Testis (tissue), 2 donors: ENCODE measurements around the gene S100A14.

Experiments used
- CTCF ChIP-seq, 3 experiments: fragments of 450-650 bp in 2 of 3; fragments of 200-600 bp in 1 of 3; sonication (generic) in 1 of 3; IDR thresholded peaks; one replicate each; pipeline ENCODE4 v1.5.1; 2016 to 2019; ENCODE audit warnings: antibody characterized with exemption in 3 of 3, mild to moderate bottlenecking in 2 of 3, moderate library complexity in 1 of 3
- POLR2A ChIP-seq: fragments of 450-650 bp; IDR thresholded peaks from one replicate; pipeline ENCODE4 v1.6.1; 2017; ENCODE audit warnings: antibody characterized with exemption, mild to moderate bottlenecking, moderate library complexity

- no peak for TF ChIP-seq POLR2A
- TF ChIP-seq CTCF (IDR thresholded peaks at IDR 0.05) = peak; percentile 51 to 67 (median 65)
Observed at GRCh38 chr1:153572569-153573015, 43.5 kb downstream of the S100A14 start.
